GM19351 (cell line): ENCODE measurements around the gene CLEC4M.
"Not testable (repeated sequence)": the region's sequence is repeated elsewhere in the genome, so short reads cannot be mapped to it uniquely, and the experiment has no call there.

ENCODE experiments used
- ATAC-seq: cut with Tn5 transposase; IDR thresholded peaks from one replicate; pipeline ENCODE4 v1.9.1; 2021; ENCODE audit warnings: mild to moderate bottlenecking, moderate library complexity; ENCODE audit not compliant: unreplicated experiment

CLEC4M gene

GRCh38 chr19:7739801-7740681, 23.0 kb upstream of the CLEC4M start:
- ATAC-seq: no peak

- ATAC-seq: no peak
These were observed 22.4 kb upstream of the CLEC4M start for GRCh38 chr19:7740682-7741054.

- ATAC-seq: no peak
These were observed 20.5 kb upstream of the CLEC4M start for GRCh38 chr19:7742575-7742974.

GRCh38 chr19:7742991-7743390, 20.1 kb upstream of the CLEC4M start:
- no peak for ATAC-seq

- no peak for ATAC-seq
These were observed 19.6 kb upstream of the CLEC4M start for GRCh38 chr19:7743425-7743841.

- ATAC-seq: no peak
These were observed 18.8 kb upstream of the CLEC4M start for GRCh38 chr19:7744199-7744786.

GRCh38 chr19:7744871-7745650, 18.0 kb upstream of the CLEC4M start:
- no peak for ATAC-seq

- not testable (repeated sequence) for ATAC-seq
These were observed 16.7 kb upstream of the CLEC4M start for GRCh38 chr19:7746306-7746705.

- no peak for ATAC-seq
These were observed 15.8 kb upstream of the CLEC4M start, which contains the start of gene CD209 for GRCh38 chr19:7746903-7747884. Gene CD209, minus strand, starts transcription at chr19:7747534. Its CDS starts 23 bp downstream, at chr19:7747511.

- no peak for ATAC-seq
These were observed 14.9 kb upstream of the CLEC4M start for GRCh38 chr19:7748171-7748570.

- no peak for ATAC-seq
These were observed 14.3 kb upstream of the CLEC4M start for GRCh38 chr19:7748756-7749155.

- no peak for ATAC-seq
These were observed 11.8 kb upstream of the CLEC4M start for GRCh38 chr19:7751157-7751783.

GRCh38 chr19:7756258-7756657, 6.8 kb upstream of the CLEC4M start:
- no peak for ATAC-seq

GRCh38 chr19:7757358-7757757, 5.7 kb upstream of the CLEC4M start:
- ATAC-seq: no peak

- ATAC-seq: no peak
These were observed 3.9 kb upstream of the CLEC4M start for GRCh38 chr19:7759156-7759555.

GRCh38 chr19:7763696-7764095, 653 bp downstream of the CLEC4M start:
- no peak for ATAC-seq

GRCh38 chr19:7764157-7764556, 1.1 kb downstream of the CLEC4M start:
- ATAC-seq: not testable (repeated sequence)

GRCh38 chr19:7765043-7765442, 2.0 kb downstream of the CLEC4M start:
- not testable (repeated sequence) for ATAC-seq

- no peak for ATAC-seq
These were observed 3.5 kb downstream of the CLEC4M start for GRCh38 chr19:7766535-7766934.

- no peak for ATAC-seq
These were observed 4.4 kb downstream of the CLEC4M start for GRCh38 chr19:7767487-7767886.
